ENCODE results near the gene DQX1. TPM values are rescaled to one million over a fixed set of nuclear protein-coding genes. Genes with fewer than 3 reads are reported as not detected.

DQX1 gene
- polyA plus RNA-seq, 1 donor from 2014 or later: 0.59 TPM

GRCh38 chr2:74495440-74495839 is 30.6 kb downstream of the DQX1 start:
- H3K9me2 ChIP-seq (ENCODE audit: insufficient read depth, low read length): no peaks in the 10 kb centered on the region
- H2AFZ ChIP-seq (ENCODE audit: low read depth, low read length): no peak overlapping the region
- no peak overlapping the region for H3K27ac ChIP-seq (ENCODE audit: low read length)
- H4K20me1 ChIP-seq (ENCODE audit: insufficient read depth): no peaks in the 10 kb centered on the region
- no peak for TF ChIP-seq RAD21 (conservative IDR thresholded peaks at IDR 0.05)
- TF ChIP-seq, protein P1, sequence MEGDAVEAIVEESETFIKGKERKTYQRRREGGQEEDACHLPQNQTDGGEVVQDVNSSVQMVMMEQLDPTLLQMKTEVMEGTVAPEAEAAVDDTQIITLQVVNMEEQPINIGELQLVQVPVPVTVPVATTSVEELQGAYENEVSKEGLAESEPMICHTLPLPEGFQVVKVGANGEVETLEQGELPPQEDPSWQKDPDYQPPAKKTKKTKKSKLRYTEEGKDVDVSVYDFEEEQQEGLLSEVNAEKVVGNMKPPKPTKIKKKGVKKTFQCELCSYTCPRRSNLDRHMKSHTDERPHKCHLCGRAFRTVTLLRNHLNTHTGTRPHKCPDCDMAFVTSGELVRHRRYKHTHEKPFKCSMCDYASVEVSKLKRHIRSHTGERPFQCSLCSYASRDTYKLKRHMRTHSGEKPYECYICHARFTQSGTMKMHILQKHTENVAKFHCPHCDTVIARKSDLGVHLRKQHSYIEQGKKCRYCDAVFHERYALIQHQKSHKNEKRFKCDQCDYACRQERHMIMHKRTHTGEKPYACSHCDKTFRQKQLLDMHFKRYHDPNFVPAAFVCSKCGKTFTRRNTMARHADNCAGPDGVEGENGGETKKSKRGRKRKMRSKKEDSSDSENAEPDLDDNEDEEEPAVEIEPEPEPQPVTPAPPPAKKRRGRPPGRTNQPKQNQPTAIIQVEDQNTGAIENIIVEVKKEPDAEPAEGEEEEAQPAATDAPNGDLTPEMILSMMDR (IDR thresholded peaks at IDR 0.05; ENCODE audit: poor library complexity, severe bottlenecking): no peak
- TF ChIP-seq SMC3 (conservative IDR thresholded peaks at IDR 0.05; ENCODE audit: poor library complexity): no peak
- no peak for TF ChIP-seq POLR2AphosphoS5 (IDR thresholded peaks at IDR 0.05)
- no peak for TF ChIP-seq MXI1 (conservative IDR thresholded peaks at IDR 0.05; ENCODE audit: poor library complexity, severe bottlenecking)
- TF ChIP-seq EZH2 (IDR thresholded peaks at IDR 0.05; ENCODE audit: borderline replicate concordance, insufficient read depth, low read length, poor library complexity, severe bottlenecking): no peak
- no peak for TF ChIP-seq TAF1 (IDR thresholded peaks at IDR 0.05; ENCODE audit: low read depth)
- no peak for TF ChIP-seq REST (IDR thresholded peaks at IDR 0.05; ENCODE audit: borderline replicate concordance)
- TF ChIP-seq EP300 (conservative IDR thresholded peaks at IDR 0.05; ENCODE audit: poor library complexity, severe bottlenecking): no peak
- no peaks in the 10 kb centered on the region for H3K9me3 ChIP-seq (ENCODE audit: low read length)
- H3K4me3 ChIP-seq (ENCODE audit: low read length): no peak overlapping the region
- no peaks in the 10 kb centered on the region for H3F3A ChIP-seq (ENCODE audit: insufficient read depth, low read length, poor library complexity, severe bottlenecking)
- no peak overlapping the region for H3K9ac ChIP-seq (ENCODE audit: low read length)
- H3K36me3 ChIP-seq (ENCODE audit: insufficient read depth, low read length): no peaks in the 10 kb centered on the region
- no peak overlapping the region for H3K4me2 ChIP-seq (ENCODE audit: low read length)
- peaks cover 46% of the 10 kb centered on the region for H3K27me3 ChIP-seq (ENCODE audit: insufficient read depth, low read depth, low read length)
- H3K79me2 ChIP-seq (replicated peaks; ENCODE audit: insufficient read depth, low read length): no peaks in the 10 kb centered on the region

DNA sequence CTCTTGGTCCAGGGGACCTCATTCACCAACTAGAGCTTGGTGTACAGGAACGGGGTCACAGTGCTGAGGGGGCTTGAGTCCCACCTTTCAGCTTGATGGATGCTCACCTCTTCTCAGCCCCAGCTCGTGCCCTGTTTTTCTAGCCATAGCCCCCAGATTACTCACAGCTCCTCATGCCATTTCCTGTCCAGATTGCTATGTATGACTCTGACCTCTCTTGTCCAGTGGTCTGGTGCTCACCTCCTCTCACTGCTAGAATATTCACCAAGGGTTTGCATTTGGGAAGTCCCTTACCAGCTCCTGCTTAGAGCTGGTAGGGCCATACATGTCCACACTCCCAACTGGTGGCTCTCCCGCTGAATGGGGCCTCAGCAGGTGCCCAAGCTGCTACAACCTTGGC is 32.5 kb downstream of the DQX1 start:
- no peaks in the 10 kb centered on the region for H3F3A ChIP-seq (ENCODE audit: insufficient read depth, low read length, poor library complexity, severe bottlenecking)
- H3K9me3 ChIP-seq (ENCODE audit: low read length): no peaks in the 10 kb centered on the region
- H4K20me1 ChIP-seq (ENCODE audit: insufficient read depth): no peaks in the 10 kb centered on the region
- TF ChIP-seq TAF1 (IDR thresholded peaks at IDR 0.05; ENCODE audit: low read depth): no peak
- no peak for TF ChIP-seq RAD21 (conservative IDR thresholded peaks at IDR 0.05)
- TF ChIP-seq POLR2AphosphoS5 (IDR thresholded peaks at IDR 0.05): no peak
- TF ChIP-seq MXI1 (conservative IDR thresholded peaks at IDR 0.05; ENCODE audit: poor library complexity, severe bottlenecking): no peak
- TF ChIP-seq EP300 (conservative IDR thresholded peaks at IDR 0.05; ENCODE audit: poor library complexity, severe bottlenecking): no peak
- TF ChIP-seq REST (IDR thresholded peaks at IDR 0.05; ENCODE audit: borderline replicate concordance): no peak
- TF ChIP-seq, protein P1 (IDR thresholded peaks at IDR 0.05; ENCODE audit: poor library complexity, severe bottlenecking): no peak
- no peak for TF ChIP-seq SMC3 (conservative IDR thresholded peaks at IDR 0.05; ENCODE audit: poor library complexity)
- TF ChIP-seq EZH2 (IDR thresholded peaks at IDR 0.05; ENCODE audit: borderline replicate concordance, insufficient read depth, low read length, poor library complexity, severe bottlenecking): no peak
- H2AFZ ChIP-seq (ENCODE audit: low read depth, low read length): no peak overlapping the region
- no peaks in the 10 kb centered on the region for H3K79me2 ChIP-seq (replicated peaks; ENCODE audit: insufficient read depth, low read length)
- H3K9me2 ChIP-seq (ENCODE audit: insufficient read depth, low read length): no peaks in the 10 kb centered on the region
- no peak overlapping the region for H3K9ac ChIP-seq (ENCODE audit: low read length)
- no peaks in the 10 kb centered on the region for H3K36me3 ChIP-seq (ENCODE audit: insufficient read depth, low read length)
- H3K27ac ChIP-seq (ENCODE audit: low read length): no peak overlapping the region
- peaks cover 27% of the 10 kb centered on the region for H3K27me3 ChIP-seq (ENCODE audit: insufficient read depth, low read depth, low read length)
- no peak overlapping the region for H3K4me2 ChIP-seq (ENCODE audit: low read length)
- no peak overlapping the region for H3K4me3 ChIP-seq (ENCODE audit: low read length)
